Parathyroid adenoma (tissue), 2 donors: ENCODE data around the gene RMP24.

Experiments
- H2AFZ ChIP-seq: fragments of 300-600 bp; sonication (generic); one replicate; pipeline ENCODE4 v1.7.0; 2017; ENCODE audit warnings: antibody characterized with exemption, mild to moderate bottlenecking
- H3K27ac ChIP-seq: fragments of 300-600 bp; sonication (generic); one replicate; pipeline ENCODE4 v1.7.0; 2017
- H3K27me3 ChIP-seq: fragments of 300-600 bp; sonication (generic); one replicate; pipeline ENCODE4 v1.7.0; 2017; ENCODE audit warnings: low read length; ENCODE audit not compliant: control insufficient read depth, insufficient read depth
- H3K36me3 ChIP-seq: fragments of 300-600 bp; sonication (generic); one replicate; pipeline ENCODE4 v1.7.0; 2017; ENCODE audit warnings: low read length; ENCODE audit not compliant: control insufficient read depth, insufficient read depth
- H3K4me1 ChIP-seq: fragments of 300-600 bp; sonication (generic); one replicate; pipeline ENCODE4 v1.7.0; 2017; ENCODE audit warnings: control low read depth
- H3K4me2 ChIP-seq: fragments of 300-600 bp; sonication (generic); one replicate; pipeline ENCODE4 v1.7.0; 2017; ENCODE audit warnings: low read length
- H3K4me3 ChIP-seq: fragments of 300-600 bp; sonication (generic); one replicate; pipeline ENCODE4 v1.7.0; 2017; ENCODE audit warnings: low read depth, low read length
- H3K79me2 ChIP-seq: fragments of 300-600 bp; sonication (generic); one replicate; pipeline ENCODE4 v1.7.0; 2017; ENCODE audit warnings: control low read depth
- H3K9ac ChIP-seq: fragments of 300-600 bp; sonication (generic); one replicate; pipeline ENCODE4 v1.7.0; 2017; ENCODE audit warnings: mild to moderate bottlenecking
- H3K9me3 ChIP-seq: fragments of 300-600 bp; sonication (generic); one replicate; pipeline ENCODE4 v1.7.0; 2017; ENCODE audit warnings: low read length; ENCODE audit not compliant: control insufficient read depth
- TF ChIP-seq, protein P1 (sequence below): fragments of 300-600 bp; sonication (generic); IDR thresholded peaks from one replicate; pipeline ENCODE4 v1.7.0; 2017; ENCODE audit warnings: antibody characterized with exemption, mild to moderate bottlenecking
- donor health status: primary hyperparathyroidism.

Gene RMP24

DNA sequence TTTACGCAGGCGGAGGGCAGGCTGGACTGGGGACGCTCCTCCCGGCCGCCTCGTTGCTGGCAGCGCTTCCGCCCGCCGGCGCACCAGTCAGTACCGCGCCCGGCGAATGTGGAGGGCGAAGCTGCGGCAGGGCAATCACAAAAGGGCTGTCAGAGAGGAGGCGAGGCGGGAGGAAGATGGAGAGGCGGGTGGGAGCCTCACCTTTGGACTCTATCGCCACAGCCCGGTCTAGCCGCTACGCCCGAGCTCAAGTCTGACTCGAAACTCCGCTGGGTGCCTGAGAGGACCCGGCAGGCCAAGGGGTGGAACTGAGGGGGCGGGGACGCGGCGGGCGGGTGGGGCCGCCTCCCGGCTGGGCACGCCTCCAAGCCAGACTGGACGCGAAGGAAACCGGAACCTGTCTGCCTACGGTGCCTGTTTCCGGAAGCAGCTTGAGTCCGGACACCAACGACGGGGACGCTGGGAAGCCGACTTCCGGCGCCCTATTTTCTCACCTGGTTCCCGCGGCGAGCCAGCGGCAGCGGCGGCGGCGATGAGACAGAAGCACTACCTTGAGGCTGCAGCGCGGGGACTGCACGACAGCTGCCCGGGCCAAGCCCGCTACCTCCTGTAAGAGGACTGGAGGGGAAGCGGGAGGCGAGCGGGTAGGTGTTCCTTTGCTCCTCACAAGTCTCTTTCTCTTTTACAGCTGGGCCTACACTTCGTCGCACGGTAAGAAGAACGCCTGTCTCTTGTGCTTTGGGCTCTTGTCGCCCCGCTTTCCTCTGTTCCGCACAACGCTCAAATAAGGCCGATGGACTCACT is at the start of gene RMP24:
RMP24 (plus strand) TSS at position 483 of the 804 bp plus-strand sequence.
- no peaks in the 10 kb centered on the region for H3K36me3 ChIP-seq
- peak within 1 kb of the TSS; percentile 91 for H3K27ac ChIP-seq
- peaks cover 15% of the 10 kb centered on the region for H3K4me1 ChIP-seq
- H3K4me3 ChIP-seq, result peak within 1 kb of the TSS; percentile 98
- H3K9ac ChIP-seq, result peak within 1 kb of the TSS; percentile 75
- TF ChIP-seq, protein P1, sequence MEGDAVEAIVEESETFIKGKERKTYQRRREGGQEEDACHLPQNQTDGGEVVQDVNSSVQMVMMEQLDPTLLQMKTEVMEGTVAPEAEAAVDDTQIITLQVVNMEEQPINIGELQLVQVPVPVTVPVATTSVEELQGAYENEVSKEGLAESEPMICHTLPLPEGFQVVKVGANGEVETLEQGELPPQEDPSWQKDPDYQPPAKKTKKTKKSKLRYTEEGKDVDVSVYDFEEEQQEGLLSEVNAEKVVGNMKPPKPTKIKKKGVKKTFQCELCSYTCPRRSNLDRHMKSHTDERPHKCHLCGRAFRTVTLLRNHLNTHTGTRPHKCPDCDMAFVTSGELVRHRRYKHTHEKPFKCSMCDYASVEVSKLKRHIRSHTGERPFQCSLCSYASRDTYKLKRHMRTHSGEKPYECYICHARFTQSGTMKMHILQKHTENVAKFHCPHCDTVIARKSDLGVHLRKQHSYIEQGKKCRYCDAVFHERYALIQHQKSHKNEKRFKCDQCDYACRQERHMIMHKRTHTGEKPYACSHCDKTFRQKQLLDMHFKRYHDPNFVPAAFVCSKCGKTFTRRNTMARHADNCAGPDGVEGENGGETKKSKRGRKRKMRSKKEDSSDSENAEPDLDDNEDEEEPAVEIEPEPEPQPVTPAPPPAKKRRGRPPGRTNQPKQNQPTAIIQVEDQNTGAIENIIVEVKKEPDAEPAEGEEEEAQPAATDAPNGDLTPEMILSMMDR, result no peak
- H3K79me2 ChIP-seq, result peaks cover 3% of the 10 kb centered on the region
- peak within 1 kb of the TSS; percentile 98 for H2AFZ ChIP-seq
- H3K4me2 ChIP-seq, result peak within 1 kb of the TSS; percentile 91
- H3K9me3 ChIP-seq, result no peaks in the 10 kb centered on the region
- H3K27me3 ChIP-seq, result no peaks in the 10 kb centered on the region

DNA sequence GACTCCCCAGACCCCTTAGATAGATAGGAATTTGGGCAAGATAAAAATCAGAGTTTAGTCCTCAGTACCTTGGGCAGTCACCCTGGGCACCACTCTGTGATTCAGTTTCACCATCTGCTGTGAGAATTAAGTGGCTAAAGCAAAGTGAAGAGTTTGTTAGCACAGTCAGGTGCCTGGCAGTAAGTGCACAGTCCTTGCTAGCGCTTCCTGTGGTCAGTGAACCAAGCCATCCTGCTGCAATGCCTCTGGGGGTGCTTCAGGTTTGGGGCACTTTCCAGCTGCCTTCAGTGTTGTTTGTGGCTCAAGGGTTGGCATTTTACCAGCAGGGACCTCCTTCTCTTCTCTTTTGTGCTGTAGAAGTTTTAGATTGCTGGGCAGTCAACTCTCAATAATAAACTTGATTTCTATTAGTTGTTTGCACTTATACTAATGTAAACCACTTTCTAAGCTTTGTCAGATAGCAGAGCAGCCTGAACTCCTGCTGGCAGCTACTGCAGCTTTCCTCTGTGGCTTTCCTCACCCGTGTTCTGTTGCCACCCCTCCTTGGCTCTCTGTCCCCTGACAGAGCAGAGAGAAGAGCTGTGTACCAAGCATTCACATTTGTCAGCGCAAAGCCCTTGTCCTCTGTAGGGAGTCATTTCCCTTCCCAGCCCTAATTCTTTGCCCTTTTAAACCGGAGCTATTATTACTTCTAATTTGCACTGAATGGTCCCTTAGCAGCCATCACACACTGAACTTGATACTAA is 48.4 kb upstream of the RMP24 start:
- Histone ChIP-seq H3K4me1 (no peaks in the 10 kb centered on the region), H3K79me2 (no peaks in the 10 kb centered on the region), H3K9ac (no peak overlapping the region), H3K9me3 (no peaks in the 10 kb centered on the region), H3K4me2 (no peak overlapping the region), H3K36me3 (no peaks in the 10 kb centered on the region), H3K27me3 (no peaks in the 10 kb centered on the region), H3K4me3 (no peak overlapping the region), H3K27ac (no peak overlapping the region), H2AFZ (no peak overlapping the region)
- TF ChIP-seq, protein P1, result no peak

DNA sequence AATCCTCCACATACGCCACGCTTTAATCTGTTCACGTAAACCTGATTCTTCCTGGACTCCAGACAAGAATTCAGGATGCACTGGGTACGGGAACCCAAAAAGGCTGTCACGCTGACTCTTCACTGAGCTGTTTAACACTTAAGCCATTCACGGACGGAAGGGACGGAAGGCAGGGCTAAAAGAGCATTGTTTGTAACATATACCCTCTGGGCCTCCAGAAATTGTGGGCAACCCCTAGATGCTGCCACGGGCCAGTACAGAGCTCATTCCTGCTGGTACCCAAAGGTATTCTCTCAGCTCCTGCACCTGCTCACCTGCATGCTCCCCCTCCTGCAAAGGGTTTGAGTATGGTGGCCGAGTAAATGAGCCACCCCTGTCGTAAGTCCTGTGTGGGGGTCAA is 45.6 kb upstream of the RMP24 start:
- H3K79me2 ChIP-seq, result no peaks in the 10 kb centered on the region
- H3K27ac ChIP-seq, result no peak overlapping the region

DNA sequence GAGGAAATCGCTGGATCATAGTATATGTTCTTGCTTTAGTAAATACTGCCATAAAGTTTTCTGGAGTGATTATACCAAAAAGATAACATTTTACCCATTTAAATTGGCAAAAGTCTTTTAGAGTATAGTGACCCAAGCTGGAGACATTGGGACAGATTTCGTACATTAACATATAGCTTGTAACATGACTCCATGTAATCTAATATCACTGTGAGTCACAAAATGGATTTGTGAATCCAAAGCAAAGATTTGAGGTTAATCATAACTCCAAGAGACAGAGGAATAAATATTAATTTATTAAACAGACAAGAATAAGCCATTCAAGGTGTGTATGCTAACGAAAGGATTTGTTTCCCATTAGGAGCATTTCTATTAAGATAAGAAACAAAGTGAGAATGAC is 45.0 kb upstream of the RMP24 start:
- Histone ChIP-seq H3K4me1 (no peaks in the 10 kb centered on the region), H3K27me3 (no peaks in the 10 kb centered on the region), H3K9me3 (no peaks in the 10 kb centered on the region), H3K79me2 (no peaks in the 10 kb centered on the region), H3K9ac (no peak overlapping the region), H3K27ac (no peak overlapping the region), H2AFZ (no peak overlapping the region), H3K4me2 (no peak overlapping the region), H3K4me3 (no peak overlapping the region), H3K36me3 (no peaks in the 10 kb centered on the region)
- TF ChIP-seq, protein P1, result no peak

More for the DNA sequence above, 45.6 kb upstream of the RMP24 start:
- H3K27me3 ChIP-seq, result no peaks in the 10 kb centered on the region
- TF ChIP-seq, protein P1, result no peak
- H3K4me1 ChIP-seq, result no peaks in the 10 kb centered on the region
- no peak overlapping the region for H2AFZ ChIP-seq
- no peaks in the 10 kb centered on the region for H3K9me3 ChIP-seq
- no peaks in the 10 kb centered on the region for H3K36me3 ChIP-seq
- H3K9ac ChIP-seq, result no peak overlapping the region
- H3K4me2 ChIP-seq, result no peak overlapping the region
- H3K4me3 ChIP-seq, result no peak overlapping the region
